HEK293 (cell line): ENCODE measurements around the gene AGFG1.

Experiments used
- SALL2 ChIP-seq: fragments of 450-650 bp; formaldehyde crosslinking; IDR thresholded peaks from 2 replicates; pipeline ENCODE4 v1.5.0; 2017; ENCODE audit warnings: missing biosample characterization, mild to moderate bottlenecking, missing genetic modification characterization, borderline replicate concordance
- TCF7L2 ChIP-seq: IDR thresholded peaks from 2 replicates; pipeline ENCODE4 v1.6.1; 2011; ENCODE audit warnings: low read depth, mild to moderate bottlenecking, inconsistent platforms, low read length, moderate library complexity, borderline replicate concordance
- YY1 ChIP-seq: fragments of 450-650 bp; formaldehyde crosslinking; IDR thresholded peaks from 2 replicates; pipeline ENCODE4 v1.5.1; 2018; ENCODE audit warnings: missing biosample characterization, missing genetic modification characterization
- ZFHX2 ChIP-seq: fragments of 450-650 bp; formaldehyde crosslinking; conservative IDR thresholded peaks from 2 replicates; pipeline ENCODE4 v1.5.1; 2016; ENCODE audit warnings: missing biosample characterization, missing genetic modification characterization
- ZNF112 ChIP-seq: fragments of 450-650 bp; formaldehyde crosslinking; IDR thresholded peaks from 2 replicates; pipeline ENCODE4 v1.5.0; 2017; ENCODE audit warnings: missing biosample characterization, missing genetic modification characterization
- ZNF274 ChIP-seq, 2 experiments: fragments of 200-500 bp in 1 of 2; fragments of 450-650 bp in 1 of 2; sonication (Bioruptor generic) in 1 of 2; formaldehyde crosslinking in 1 of 2; IDR thresholded peaks; 2 replicates each; pipeline versions ENCODE4 v1.5.1 to v1.6.1; 2014 to 2016; ENCODE audit warnings: borderline replicate concordance in 1 of 2, inconsistent platforms in 1 of 2, low read length in 1 of 2, missing biosample characterization in 1 of 2, missing genetic modification characterization in 1 of 2
- ZNF660 ChIP-seq: fragments of 450-650 bp; IDR thresholded peaks from 2 replicates; pipeline ENCODE4 v1.5.1; 2018; ENCODE audit warnings: missing biosample characterization, mild to moderate bottlenecking, missing genetic modification characterization
- TF ChIP-seq, protein P1 (sequence below): fragments of 450-650 bp; formaldehyde crosslinking; IDR thresholded peaks from 2 replicates; pipeline ENCODE4 v1.5.1; 2016; ENCODE audit warnings: missing biosample characterization, missing genetic modification characterization
- TF ChIP-seq, protein P2 (sequence below): fragments of 450-650 bp; formaldehyde crosslinking; IDR thresholded peaks from 2 replicates; pipeline ENCODE4 v1.5.1; 2016; ENCODE audit warnings: missing biosample characterization, missing genetic modification characterization
- TF ChIP-seq, protein P3 (sequence below): fragments of 450-650 bp; formaldehyde crosslinking; IDR thresholded peaks from 2 replicates; pipeline ENCODE4 v1.5.1; 2016; ENCODE audit warnings: missing biosample characterization, missing genetic modification characterization
- TF ChIP-seq, protein P4 (sequence below): IDR thresholded peaks from 2 replicates; pipeline ENCODE4 v1.6.1; 2011; ENCODE audit warnings: mild to moderate bottlenecking, low read depth, low read length, borderline replicate concordance

DNA sequence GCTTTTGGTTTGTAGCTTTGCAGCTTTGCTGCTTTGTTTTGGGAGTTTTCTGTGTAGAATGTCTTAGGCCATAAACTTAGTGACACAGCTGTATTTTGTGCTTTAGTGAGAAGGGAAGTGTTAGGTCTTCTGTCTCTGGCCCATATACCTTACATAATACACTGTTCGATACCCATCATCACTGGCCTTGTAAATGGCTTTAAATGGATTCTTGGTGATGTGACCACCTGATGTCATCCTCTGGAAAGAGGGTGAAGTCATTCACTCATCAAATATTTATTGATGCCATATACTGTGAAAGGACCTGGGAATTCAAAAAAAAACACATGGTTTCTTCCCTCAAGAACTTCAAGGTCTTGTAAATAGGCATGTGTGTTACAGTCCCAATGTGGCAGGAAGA is 107.8 kb downstream of the AGFG1 start:
- TF ChIP-seq ZNF112 (tag by site-specific recombination): no peak
- TF ChIP-seq, protein P1, sequence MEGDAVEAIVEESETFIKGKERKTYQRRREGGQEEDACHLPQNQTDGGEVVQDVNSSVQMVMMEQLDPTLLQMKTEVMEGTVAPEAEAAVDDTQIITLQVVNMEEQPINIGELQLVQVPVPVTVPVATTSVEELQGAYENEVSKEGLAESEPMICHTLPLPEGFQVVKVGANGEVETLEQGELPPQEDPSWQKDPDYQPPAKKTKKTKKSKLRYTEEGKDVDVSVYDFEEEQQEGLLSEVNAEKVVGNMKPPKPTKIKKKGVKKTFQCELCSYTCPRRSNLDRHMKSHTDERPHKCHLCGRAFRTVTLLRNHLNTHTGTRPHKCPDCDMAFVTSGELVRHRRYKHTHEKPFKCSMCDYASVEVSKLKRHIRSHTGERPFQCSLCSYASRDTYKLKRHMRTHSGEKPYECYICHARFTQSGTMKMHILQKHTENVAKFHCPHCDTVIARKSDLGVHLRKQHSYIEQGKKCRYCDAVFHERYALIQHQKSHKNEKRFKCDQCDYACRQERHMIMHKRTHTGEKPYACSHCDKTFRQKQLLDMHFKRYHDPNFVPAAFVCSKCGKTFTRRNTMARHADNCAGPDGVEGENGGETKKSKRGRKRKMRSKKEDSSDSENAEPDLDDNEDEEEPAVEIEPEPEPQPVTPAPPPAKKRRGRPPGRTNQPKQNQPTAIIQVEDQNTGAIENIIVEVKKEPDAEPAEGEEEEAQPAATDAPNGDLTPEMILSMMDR (tag by site-specific recombination): no peak
- TF ChIP-seq SALL2 (tag by site-specific recombination): no peak
- no peak for TF ChIP-seq YY1 (tag by site-specific recombination)
- TF ChIP-seq ZFHX2 (tag by site-specific recombination): no peak
- TF ChIP-seq, protein P2, sequence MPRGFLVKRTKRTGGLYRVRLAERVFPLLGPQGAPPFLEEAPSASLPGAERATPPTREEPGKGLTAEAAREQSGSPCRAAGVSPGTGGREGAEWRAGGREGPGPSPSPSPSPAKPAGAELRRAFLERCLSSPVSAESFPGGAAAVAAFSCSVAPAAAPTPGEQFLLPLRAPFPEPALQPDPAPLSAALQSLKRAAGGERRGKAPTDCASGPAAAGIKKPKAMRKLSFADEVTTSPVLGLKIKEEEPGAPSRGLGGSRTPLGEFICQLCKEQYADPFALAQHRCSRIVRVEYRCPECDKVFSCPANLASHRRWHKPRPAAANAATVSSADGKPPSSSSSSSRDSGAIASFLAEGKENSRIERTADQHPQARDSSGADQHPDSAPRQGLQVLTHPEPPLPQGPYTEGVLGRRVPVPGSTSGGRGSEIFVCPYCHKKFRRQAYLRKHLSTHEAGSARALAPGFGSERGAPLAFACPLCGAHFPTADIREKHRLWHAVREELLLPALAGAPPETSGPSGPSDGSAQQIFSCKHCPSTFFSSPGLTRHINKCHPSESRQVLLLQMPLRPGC (tag by site-specific recombination): no peak
- TF ChIP-seq TCF7L2: no peak
- TF ChIP-seq, protein P3, sequence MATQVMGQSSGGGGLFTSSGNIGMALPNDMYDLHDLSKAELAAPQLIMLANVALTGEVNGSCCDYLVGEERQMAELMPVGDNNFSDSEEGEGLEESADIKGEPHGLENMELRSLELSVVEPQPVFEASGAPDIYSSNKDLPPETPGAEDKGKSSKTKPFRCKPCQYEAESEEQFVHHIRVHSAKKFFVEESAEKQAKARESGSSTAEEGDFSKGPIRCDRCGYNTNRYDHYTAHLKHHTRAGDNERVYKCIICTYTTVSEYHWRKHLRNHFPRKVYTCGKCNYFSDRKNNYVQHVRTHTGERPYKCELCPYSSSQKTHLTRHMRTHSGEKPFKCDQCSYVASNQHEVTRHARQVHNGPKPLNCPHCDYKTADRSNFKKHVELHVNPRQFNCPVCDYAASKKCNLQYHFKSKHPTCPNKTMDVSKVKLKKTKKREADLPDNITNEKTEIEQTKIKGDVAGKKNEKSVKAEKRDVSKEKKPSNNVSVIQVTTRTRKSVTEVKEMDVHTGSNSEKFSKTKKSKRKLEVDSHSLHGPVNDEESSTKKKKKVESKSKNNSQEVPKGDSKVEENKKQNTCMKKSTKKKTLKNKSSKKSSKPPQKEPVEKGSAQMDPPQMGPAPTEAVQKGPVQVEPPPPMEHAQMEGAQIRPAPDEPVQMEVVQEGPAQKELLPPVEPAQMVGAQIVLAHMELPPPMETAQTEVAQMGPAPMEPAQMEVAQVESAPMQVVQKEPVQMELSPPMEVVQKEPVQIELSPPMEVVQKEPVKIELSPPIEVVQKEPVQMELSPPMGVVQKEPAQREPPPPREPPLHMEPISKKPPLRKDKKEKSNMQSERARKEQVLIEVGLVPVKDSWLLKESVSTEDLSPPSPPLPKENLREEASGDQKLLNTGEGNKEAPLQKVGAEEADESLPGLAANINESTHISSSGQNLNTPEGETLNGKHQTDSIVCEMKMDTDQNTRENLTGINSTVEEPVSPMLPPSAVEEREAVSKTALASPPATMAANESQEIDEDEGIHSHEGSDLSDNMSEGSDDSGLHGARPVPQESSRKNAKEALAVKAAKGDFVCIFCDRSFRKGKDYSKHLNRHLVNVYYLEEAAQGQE: no peak
- no peak for TF ChIP-seq ZNF274 (IDR thresholded peaks at IDR 0.05; ENCODE audit: low read length)
- TF ChIP-seq ZNF274 (tag by site-specific recombination; IDR thresholded peaks at IDR 0.05; ENCODE audit: borderline replicate concordance): no peak
- TF ChIP-seq, protein P4, sequence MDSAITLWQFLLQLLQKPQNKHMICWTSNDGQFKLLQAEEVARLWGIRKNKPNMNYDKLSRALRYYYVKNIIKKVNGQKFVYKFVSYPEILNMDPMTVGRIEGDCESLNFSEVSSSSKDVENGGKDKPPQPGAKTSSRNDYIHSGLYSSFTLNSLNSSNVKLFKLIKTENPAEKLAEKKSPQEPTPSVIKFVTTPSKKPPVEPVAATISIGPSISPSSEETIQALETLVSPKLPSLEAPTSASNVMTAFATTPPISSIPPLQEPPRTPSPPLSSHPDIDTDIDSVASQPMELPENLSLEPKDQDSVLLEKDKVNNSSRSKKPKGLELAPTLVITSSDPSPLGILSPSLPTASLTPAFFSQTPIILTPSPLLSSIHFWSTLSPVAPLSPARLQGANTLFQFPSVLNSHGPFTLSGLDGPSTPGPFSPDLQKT: no peak
- TF ChIP-seq ZNF660 (tag by site-specific recombination): no peak
